ENCODE measurements around the gene PSME2.

DNA sequence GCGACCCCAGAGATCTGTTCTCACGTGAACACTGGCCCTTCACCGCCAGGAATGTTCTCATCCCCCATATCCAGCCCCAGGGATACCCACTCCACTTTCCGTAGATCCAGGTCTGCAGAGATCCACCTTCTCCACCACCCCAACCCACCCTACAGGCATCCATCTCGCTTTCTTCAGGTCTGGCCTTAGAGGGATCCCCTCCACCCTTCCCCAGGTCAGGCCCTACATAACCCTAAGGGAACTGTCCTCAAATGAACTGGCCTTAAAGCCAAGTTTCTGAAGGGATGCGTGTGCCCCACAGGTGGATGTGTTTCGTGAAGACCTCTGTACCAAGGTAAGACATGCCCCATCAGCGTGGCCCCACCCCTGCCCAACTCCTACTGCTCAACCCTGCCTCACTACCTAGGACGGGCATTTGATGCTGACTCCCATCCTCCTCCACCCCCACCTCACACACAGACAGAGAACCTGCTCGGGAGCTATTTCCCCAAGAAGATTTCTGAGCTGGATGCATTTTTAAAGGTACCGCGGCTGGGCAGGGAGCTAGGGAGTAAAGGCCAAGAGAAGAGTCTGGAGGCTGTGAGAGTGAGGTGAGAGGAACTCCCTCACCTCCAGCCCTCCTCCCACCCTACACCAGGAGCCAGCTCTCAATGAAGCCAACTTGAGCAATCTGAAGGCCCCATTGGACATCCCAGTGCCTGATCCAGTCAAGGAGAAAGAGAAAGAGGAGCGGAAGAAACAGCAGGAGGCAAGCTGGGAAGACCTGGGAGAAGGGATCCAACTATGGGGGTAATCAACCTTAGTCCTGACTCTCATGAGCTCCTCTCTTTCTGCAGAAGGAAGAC is 9.5 kb downstream of the PSME2 start:
- TF ChIP-seq, protein P1, sequence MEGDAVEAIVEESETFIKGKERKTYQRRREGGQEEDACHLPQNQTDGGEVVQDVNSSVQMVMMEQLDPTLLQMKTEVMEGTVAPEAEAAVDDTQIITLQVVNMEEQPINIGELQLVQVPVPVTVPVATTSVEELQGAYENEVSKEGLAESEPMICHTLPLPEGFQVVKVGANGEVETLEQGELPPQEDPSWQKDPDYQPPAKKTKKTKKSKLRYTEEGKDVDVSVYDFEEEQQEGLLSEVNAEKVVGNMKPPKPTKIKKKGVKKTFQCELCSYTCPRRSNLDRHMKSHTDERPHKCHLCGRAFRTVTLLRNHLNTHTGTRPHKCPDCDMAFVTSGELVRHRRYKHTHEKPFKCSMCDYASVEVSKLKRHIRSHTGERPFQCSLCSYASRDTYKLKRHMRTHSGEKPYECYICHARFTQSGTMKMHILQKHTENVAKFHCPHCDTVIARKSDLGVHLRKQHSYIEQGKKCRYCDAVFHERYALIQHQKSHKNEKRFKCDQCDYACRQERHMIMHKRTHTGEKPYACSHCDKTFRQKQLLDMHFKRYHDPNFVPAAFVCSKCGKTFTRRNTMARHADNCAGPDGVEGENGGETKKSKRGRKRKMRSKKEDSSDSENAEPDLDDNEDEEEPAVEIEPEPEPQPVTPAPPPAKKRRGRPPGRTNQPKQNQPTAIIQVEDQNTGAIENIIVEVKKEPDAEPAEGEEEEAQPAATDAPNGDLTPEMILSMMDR (IDR thresholded peaks at IDR 0.05) = no peak
- TF ChIP-seq POLR2A (IDR thresholded peaks at IDR 0.05) (no peak), EP300 (IDR thresholded peaks at IDR 0.05) (no peak)

Data from suprapubic skin (tissue), 3 donors.